Measurements from ENCODE around the gene FAM120B.
"Not testable (repeated sequence)": the region's sequence is repeated elsewhere in the genome, so short reads cannot be mapped to it uniquely, and the experiment has no call there.

Gene FAM120B

GRCh38 chr6:170297576-170298330, 8.8 kb upstream of the FAM120B start:
- no peak for DNase-seq (ENCODE audit: low read depth in 2 of 2)

DNA sequence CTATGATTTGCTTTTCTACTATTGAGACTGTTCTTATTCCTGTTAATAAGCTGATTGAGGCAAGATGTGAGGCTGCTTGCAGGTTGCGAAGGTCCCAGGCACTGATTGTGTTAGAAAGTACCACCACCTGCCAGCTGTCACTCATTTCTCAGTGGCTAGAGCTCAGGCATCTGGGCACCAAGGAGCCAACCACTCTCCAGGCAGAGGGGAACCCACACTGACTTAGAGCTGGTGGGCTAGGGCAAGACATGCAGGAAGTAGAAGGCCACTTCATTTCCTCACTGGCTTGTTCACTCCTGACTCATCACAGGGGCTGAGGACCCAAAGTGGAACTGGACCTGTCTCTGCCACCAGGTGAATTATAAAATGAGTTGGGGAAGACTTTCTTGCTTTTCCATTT, 7.9 kb upstream of the FAM120B start:
- no peak for DNase-seq (ENCODE audit: low read depth in 2 of 2)

DNA sequence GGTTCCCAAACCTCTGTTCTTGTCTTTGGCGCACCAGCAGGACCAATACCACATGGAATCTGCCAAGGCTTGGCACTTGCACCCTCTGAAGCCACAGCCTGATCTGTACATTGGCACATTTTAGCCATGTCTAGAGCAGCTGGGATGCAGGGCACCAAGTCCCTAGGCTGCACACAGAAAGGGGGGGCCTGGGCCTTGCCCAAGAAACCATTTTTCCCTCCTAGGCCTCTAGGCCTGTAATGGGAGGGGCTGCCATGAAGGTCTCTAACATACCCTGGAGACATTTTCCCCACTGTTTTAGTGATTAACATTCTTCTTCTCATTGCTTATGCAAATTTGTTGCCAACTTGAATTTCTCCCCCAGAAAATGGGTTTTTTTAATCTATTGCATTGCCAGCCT, 5.4 kb upstream of the FAM120B start:
- no peak for DNase-seq (ENCODE audit: low read depth in 2 of 2)

DNA sequence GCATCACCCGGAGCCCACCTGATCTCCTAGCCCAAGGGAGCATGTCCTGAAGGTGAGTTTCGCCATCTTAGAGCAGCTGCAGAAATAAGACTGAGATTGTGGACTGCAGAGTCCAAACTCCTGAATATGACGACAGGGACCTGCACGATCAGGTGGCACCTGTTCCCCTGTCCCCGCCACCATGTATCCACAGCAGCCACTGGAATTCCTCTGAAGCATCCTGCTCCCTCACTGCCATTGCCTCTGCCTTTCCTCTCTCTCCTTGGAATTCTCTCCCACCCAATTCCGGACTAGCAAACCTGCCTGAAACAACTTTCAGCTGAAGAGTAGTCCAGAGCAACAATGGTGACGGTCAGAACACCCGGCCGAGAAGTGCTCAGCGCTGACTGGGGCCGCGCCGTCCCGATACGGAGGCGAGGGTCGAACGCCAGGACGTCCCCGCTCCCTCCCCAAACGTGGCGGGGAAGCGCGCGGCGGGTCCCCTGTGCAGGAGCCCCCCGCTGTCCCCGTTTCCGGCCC, 694 bp upstream of the FAM120B start:
- no peak for DNase-seq (ENCODE audit: low read depth in 2 of 2)

DNA sequence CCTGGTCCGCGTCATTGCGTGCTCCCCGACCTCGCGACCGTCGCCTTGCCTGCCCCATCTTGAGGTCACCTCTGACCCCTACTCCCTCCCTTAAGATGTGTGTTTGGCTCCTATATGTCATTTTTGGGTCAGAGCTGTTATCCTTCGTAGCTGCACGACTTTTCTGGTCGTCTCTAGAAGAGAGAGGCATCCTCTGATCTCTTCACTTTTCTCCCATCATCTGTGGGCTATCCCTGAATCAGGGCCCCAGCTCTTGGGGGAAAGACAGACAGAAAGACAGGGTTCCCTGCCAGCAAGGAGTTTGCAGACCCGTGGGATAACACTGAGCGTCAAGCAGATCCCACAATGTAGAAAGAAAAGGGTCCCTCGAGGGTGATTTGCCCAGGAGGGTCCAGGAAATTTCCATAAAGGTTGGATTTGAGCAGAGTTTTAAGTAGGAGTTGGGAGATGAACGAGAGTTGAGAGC, 555 bp downstream of the FAM120B start:
- no peak for DNase-seq (ENCODE audit: low read depth in 2 of 2)

DNA sequence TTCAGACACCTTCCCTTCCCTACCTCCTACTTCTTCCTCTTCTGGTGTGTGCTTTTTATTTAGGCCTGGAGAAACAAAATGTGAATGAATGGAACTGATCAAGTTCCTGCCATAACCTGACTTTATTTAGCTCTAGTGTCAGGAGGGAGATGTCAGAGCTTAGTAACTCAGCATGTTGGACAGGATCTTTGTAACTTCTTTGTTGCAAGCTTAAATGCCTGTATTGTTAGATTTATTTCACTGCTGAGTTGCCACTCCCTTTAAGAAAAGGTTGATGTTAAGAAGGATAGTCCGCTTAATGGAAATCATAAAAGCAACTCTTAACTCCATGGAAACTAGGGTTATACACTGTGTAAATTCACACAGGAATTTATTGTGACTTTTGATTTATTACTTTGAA, 2.2 kb downstream of the FAM120B start:
- DNase-seq (ENCODE audit: low read depth in 2 of 2) = no peak

DNA sequence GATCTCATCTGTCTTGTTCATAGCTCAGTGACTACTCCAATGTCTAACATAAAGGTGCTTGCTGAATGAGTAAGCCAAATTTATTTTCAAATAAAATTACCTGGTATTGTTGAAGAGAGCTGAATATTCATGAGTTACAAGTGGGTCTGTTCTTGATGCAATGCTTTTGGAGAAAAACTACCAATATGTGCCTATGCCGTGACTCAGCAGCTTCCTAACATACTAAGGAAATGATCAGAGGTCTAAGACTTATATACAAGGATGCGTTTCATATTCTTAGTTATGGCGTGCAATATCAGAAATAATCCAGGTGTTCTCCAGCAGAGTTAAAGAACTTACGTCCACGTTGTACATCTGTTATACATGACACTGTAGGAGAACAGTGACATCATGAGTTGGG, 5.1 kb downstream of the FAM120B start:
- DNase-seq (ENCODE audit: low read depth in 2 of 2) = no peak

DNA sequence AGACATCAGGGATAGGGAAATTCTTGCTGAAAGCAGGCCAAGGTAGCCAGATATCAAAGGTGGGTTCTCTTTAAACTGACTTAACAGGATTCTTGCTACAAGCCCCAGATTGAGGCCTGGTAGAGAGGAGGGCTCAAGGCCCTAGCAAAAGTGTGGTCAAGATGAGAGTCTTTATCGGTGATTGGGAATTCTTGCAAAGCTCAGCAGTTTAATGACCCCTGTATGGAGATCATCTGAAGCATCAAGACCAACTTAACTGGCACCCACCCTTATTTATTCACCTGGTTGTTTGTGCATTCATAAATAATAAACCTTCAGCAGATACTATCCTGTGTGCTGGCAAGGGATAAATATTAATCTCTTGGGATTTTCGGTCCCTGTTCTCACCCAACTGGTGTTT, 6.3 kb downstream of the FAM120B start:
- DNase-seq (ENCODE audit: low read depth in 2 of 2) = no peak

DNA sequence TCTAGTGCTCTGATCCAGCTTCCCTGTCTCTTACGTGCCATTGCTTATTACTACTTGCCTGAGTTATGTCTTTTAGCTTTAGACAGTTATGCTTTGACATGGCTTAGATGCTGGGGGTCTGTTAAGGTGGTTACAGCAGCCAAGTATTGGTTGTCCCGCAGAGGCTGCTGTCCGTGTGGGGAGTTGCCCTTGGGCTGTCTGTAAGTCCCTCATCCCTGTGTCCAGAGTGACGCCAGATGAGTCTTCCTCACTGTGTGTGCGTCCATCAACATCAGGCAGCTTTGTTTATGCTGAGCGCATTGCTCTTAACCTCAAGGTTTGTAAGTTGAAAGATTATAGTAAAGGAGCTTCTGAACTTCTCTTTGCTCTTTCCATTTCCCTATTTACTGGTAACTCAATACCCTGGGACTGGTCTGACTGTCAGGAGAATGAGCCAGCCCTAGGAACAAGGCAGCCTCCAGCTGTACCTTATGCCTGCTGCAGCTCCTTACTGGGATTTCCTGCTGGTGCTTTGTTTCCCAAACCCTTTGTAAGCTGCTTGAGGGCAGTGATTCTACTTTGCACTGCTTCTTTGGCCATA, 7.2 kb downstream of the FAM120B start:
- DNase-seq (ENCODE audit: low read depth in 2 of 2) = no peak

GRCh38 chr6:170314983-170315382, 8.4 kb downstream of the FAM120B start:
- DNase-seq (ENCODE audit: low read depth in 2 of 2) = no peak

GRCh38 chr6:170316071-170316470, 9.5 kb downstream of the FAM120B start:
- DNase-seq (ENCODE audit: low read depth in 2 of 2) = no peak

GRCh38 chr6:170317076-170317475, 10.5 kb downstream of the FAM120B start:
- no peak for DNase-seq (ENCODE audit: low read depth in 2 of 2)

DNA sequence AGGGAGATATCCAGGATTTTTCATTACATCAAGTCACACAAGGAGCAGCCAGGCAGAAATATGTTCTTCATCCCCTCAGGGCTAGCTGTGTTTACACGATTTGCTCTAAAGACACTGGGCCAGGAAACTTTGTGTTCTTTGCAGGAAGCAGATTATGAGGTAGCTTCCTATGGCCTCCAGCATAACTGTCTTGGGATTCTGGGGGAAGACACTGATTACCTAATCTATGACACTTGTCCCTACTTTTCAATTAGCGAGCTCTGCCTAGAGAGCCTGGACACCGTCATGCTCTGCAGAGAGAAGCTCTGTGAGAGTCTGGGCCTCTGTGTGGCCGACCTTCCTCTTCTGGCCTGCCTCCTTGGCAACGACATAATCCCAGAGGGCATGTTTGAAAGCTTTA, 11.2 kb downstream of the FAM120B start:
- no peak for DNase-seq (ENCODE audit: low read depth in 2 of 2)

GRCh38 chr6:170329321-170329720, 22.8 kb downstream of the FAM120B start:
- no peak for DNase-seq (ENCODE audit: low read depth in 2 of 2)

GRCh38 chr6:170335199-170335598, 28.6 kb downstream of the FAM120B start:
- not testable (repeated sequence) for DNase-seq (ENCODE audit: low read depth in 2 of 2)

GRCh38 chr6:170344631-170345576, 38.3 kb downstream of the FAM120B start:
- no peak for DNase-seq (ENCODE audit: low read depth in 2 of 2)

- DNase-seq (ENCODE audit: low read depth in 2 of 2) = no peak
Measured at GRCh38 chr6:170345662-170346061, 39.1 kb downstream of the FAM120B start.

- no peak for DNase-seq (ENCODE audit: low read depth in 2 of 2)
Measured at GRCh38 chr6:170346649-170347048, 40.1 kb downstream of the FAM120B start.

GRCh38 chr6:170347091-170347490, 40.5 kb downstream of the FAM120B start:
- no peak for DNase-seq (ENCODE audit: low read depth in 2 of 2)

- no peak for DNase-seq (ENCODE audit: low read depth in 2 of 2)
Measured at GRCh38 chr6:170347975-170348374, 41.4 kb downstream of the FAM120B start.

DNA sequence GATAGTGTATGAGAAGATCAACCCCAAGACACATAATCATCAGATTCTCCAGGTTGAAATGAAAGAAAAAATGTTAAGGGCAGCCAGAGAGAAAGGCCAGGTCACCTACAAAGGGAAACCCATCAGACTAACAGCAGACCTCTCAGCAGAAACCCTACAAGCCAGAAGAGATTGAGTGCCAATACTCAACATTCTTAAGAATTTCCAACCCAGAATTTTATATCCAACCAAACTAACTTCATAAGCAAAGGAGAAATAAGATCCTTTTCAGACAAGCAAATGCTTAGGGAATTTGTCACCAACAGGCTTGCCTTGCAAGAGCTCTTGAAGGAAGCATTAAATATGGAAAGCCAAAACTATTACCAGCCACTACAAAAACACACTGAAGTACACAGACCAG, 44.9 kb downstream of the FAM120B start:
- not testable (repeated sequence) for DNase-seq (ENCODE audit: low read depth in 2 of 2)

- not testable (repeated sequence) for DNase-seq (ENCODE audit: low read depth in 2 of 2)
Measured at GRCh38 chr6:170355190-170355589, 48.6 kb downstream of the FAM120B start.

All from stimulated activated CD8-positive, alpha-beta memory T cell treated with anti-CD3 and anti-CD28 coated beads, Interleukin-7, amount 100 ng/mL, for 1 hour (primary cell).